ENCODE data around the gene NET1.
"Not testable (repeated sequence)": the region's sequence is repeated elsewhere in the genome, so short reads cannot be mapped to it uniquely, and the experiment has no call there.

The NET1 gene

GRCh38 chr10:5466451-5467206 is 54.3 kb downstream of the NET1 start:
- no peak for DNase-seq (ENCODE audit: low spot score)

GRCh38 chr10:5467207-5467535 is 54.8 kb downstream of the NET1 start:
- DNase-seq (ENCODE audit: low spot score) = no peak

- DNase-seq (ENCODE audit: low spot score) = no peak
Observed at GRCh38 chr10:5467634-5468255, 55.4 kb downstream of the NET1 start.

GRCh38 chr10:5468262-5469106 is 56.1 kb downstream of the NET1 start:
- DNase-seq (ENCODE audit: low spot score) = no peak

- DNase-seq (ENCODE audit: low spot score) = no peak
Observed at GRCh38 chr10:5469353-5470061, 57.1 kb downstream of the NET1 start.

GRCh38 chr10:5470062-5470751 is 57.9 kb downstream of the NET1 start:
- DNase-seq (ENCODE audit: low spot score) = no peak

GRCh38 chr10:5474642-5475041 is 62.3 kb downstream of the NET1 start:
- not testable (repeated sequence) for DNase-seq (ENCODE audit: low spot score)

- DNase-seq (ENCODE audit: low spot score) = not testable (repeated sequence)
Observed at GRCh38 chr10:5475088-5475487, 62.7 kb downstream of the NET1 start.

GRCh38 chr10:5475974-5476807 is 63.8 kb downstream of the NET1 start:
- not testable (repeated sequence) for DNase-seq (ENCODE audit: low spot score)

GRCh38 chr10:5476918-5477525 is 64.7 kb downstream of the NET1 start:
- DNase-seq (ENCODE audit: low spot score) = no peak

GRCh38 chr10:5477948-5478693 is 65.8 kb downstream of the NET1 start:
- DNase-seq (ENCODE audit: low spot score) = no peak

GRCh38 chr10:5478694-5479305 is 66.4 kb downstream of the NET1 start:
- DNase-seq (ENCODE audit: low spot score) = no peak

- DNase-seq (ENCODE audit: low spot score) = no peak
Observed at GRCh38 chr10:5479481-5480161, 67.3 kb downstream of the NET1 start.

- no peak for DNase-seq (ENCODE audit: low spot score)
Observed at GRCh38 chr10:5480162-5480941, 68.0 kb downstream of the NET1 start.

GRCh38 chr10:5481121-5481520 is 68.8 kb downstream of the NET1 start:
- no peak for DNase-seq (ENCODE audit: low spot score)

- no peak for DNase-seq (ENCODE audit: low spot score)
Observed at GRCh38 chr10:5482016-5482415, 69.7 kb downstream of the NET1 start.

GRCh38 chr10:5484205-5484604 is 71.8 kb downstream of the NET1 start:
- DNase-seq (ENCODE audit: low spot score) = no peak

GRCh38 chr10:5485290-5485689 is 72.9 kb downstream of the NET1 start:
- DNase-seq (ENCODE audit: low spot score) = no peak

All from SW480 (cell line).